DMS53 treated with DMSO at 0.1 percent for 48 hours (cell line): ENCODE measurements around the gene TUBA1A.
"Not testable (repeated sequence)": the region's sequence is repeated elsewhere in the genome, so short reads cannot be mapped to it uniquely, and the experiment has no call there.

Experiments
- DNase-seq: peaks from one replicate; lab custom pipeline; 2025; ENCODE audit not compliant: unreplicated experiment; lab: John Stamatoyannopoulos, UW

The TUBA1A gene

GRCh38 chr12:49188916-49189367 lies at the start of gene TUBA1A:
TSS of gene TUBA1A (minus strand) at chr12:49189080. CDS start at chr12:49188979, 101 bp downstream.
- peak; percentile 82 for DNase-seq

GRCh38 chr12:49236423-49236822 lies 47.5 kb upstream of the TUBA1A start:
- no peak for DNase-seq

- no peak for DNase-seq
Measured at GRCh38 chr12:49233842-49234526, 45.1 kb upstream of the TUBA1A start.

GRCh38 chr12:49232940-49233841 lies 44.3 kb upstream of the TUBA1A start:
- DNase-seq = no peak

GRCh38 chr12:49231878-49232655 lies 43.2 kb upstream of the TUBA1A start:
- DNase-seq = no peak

- DNase-seq = no peak
Measured at GRCh38 chr12:49230805-49231194, 41.9 kb upstream of the TUBA1A start.

GRCh38 chr12:49230176-49230804 lies 41.4 kb upstream of the TUBA1A start:
- peak; percentile 8 for DNase-seq

GRCh38 chr12:49228653-49229052 lies 39.8 kb upstream of the TUBA1A start:
- DNase-seq = no peak

GRCh38 chr12:49227713-49228112 lies 38.8 kb upstream of the TUBA1A start:
- no peak for DNase-seq

GRCh38 chr12:49225576-49226166 lies 36.8 kb upstream of the TUBA1A start:
- DNase-seq = no peak

GRCh38 chr12:49223590-49224369 lies 34.9 kb upstream of the TUBA1A start:
- no peak for DNase-seq

GRCh38 chr12:49223122-49223521 lies 34.2 kb upstream of the TUBA1A start:
- DNase-seq = no peak

- DNase-seq = no peak
Measured at GRCh38 chr12:49220972-49221371, 32.1 kb upstream of the TUBA1A start.

GRCh38 chr12:49219417-49220026 lies 30.6 kb upstream of the TUBA1A start:
- no peak for DNase-seq

GRCh38 chr12:49212572-49212971 lies 23.7 kb upstream of the TUBA1A start:
- no peak for DNase-seq

GRCh38 chr12:49210703-49211102 lies 21.8 kb upstream of the TUBA1A start:
- not testable (repeated sequence) for DNase-seq

GRCh38 chr12:49208676-49209075 lies 19.8 kb upstream of the TUBA1A start:
- no peak for DNase-seq

GRCh38 chr12:49208146-49208545 lies 19.3 kb upstream of the TUBA1A start:
- DNase-seq = no peak

GRCh38 chr12:49206389-49206788 lies 17.5 kb upstream of the TUBA1A start:
- DNase-seq = no peak
